HG02642 (cell line): ENCODE data around the gene PLAGL2.
"Not testable (repeated sequence)": the region's sequence is repeated elsewhere in the genome, so short reads cannot be mapped to it uniquely, and the experiment has no call there.

Experiments
- ATAC-seq: cut with Tn5 transposase; IDR thresholded peaks from one replicate; pipeline ENCODE4 v1.9.1; 2021; ENCODE audit warnings: mild to moderate bottlenecking; ENCODE audit not compliant: unreplicated experiment, poor library complexity

The PLAGL2 gene

GRCh38 chr20:32207626-32208498, at the start of gene PLAGL2, which contains the start of gene POFUT1:
PLAGL2 (minus strand) TSS chr20:32207743; CDS start chr20:32202178, 5,565 bp downstream.
POFUT1 (plus strand) TSS chr20:32207880; CDS start chr20:32207942, 62 bp downstream.
- peak; percentile 91 for ATAC-seq

- ATAC-seq = no peak
Measured at GRCh38 chr20:32252189-32252588, 44.6 kb upstream of the PLAGL2 start.

GRCh38 chr20:32251470-32251869, 43.9 kb upstream of the PLAGL2 start:
- no peak for ATAC-seq

- ATAC-seq = no peak
Measured at GRCh38 chr20:32249030-32249738, 41.6 kb upstream of the PLAGL2 start.

- ATAC-seq = no peak
Measured at GRCh38 chr20:32248043-32248442, 40.5 kb upstream of the PLAGL2 start.

- ATAC-seq = not testable (repeated sequence)
Measured at GRCh38 chr20:32246208-32246607, 38.7 kb upstream of the PLAGL2 start.

GRCh38 chr20:32244959-32245358, 37.4 kb upstream of the PLAGL2 start:
- ATAC-seq = no peak

- ATAC-seq = no peak
Measured at GRCh38 chr20:32244150-32244823, 36.7 kb upstream of the PLAGL2 start.

GRCh38 chr20:32241807-32242206, 34.3 kb upstream of the PLAGL2 start:
- no peak for ATAC-seq

GRCh38 chr20:32240205-32240604, 32.7 kb upstream of the PLAGL2 start:
- no peak for ATAC-seq

- no peak for ATAC-seq
Measured at GRCh38 chr20:32238483-32239425, 31.2 kb upstream of the PLAGL2 start.

- no peak for ATAC-seq
Measured at GRCh38 chr20:32237419-32237818, 29.9 kb upstream of the PLAGL2 start.

- no peak for ATAC-seq
Measured at GRCh38 chr20:32236819-32237218, 29.3 kb upstream of the PLAGL2 start.

- ATAC-seq = no peak
Measured at GRCh38 chr20:32236048-32236533, 28.5 kb upstream of the PLAGL2 start.

GRCh38 chr20:32235331-32236047, 27.9 kb upstream of the PLAGL2 start:
- ATAC-seq = no peak

GRCh38 chr20:32234135-32234808, 26.7 kb upstream of the PLAGL2 start:
- ATAC-seq = no peak

- no peak for ATAC-seq
Measured at GRCh38 chr20:32233286-32233685, 25.7 kb upstream of the PLAGL2 start.

GRCh38 chr20:32232326-32232886, 24.9 kb upstream of the PLAGL2 start:
- ATAC-seq = no peak
